ENCODE results near the gene RFTN1.

Gene RFTN1

DNA sequence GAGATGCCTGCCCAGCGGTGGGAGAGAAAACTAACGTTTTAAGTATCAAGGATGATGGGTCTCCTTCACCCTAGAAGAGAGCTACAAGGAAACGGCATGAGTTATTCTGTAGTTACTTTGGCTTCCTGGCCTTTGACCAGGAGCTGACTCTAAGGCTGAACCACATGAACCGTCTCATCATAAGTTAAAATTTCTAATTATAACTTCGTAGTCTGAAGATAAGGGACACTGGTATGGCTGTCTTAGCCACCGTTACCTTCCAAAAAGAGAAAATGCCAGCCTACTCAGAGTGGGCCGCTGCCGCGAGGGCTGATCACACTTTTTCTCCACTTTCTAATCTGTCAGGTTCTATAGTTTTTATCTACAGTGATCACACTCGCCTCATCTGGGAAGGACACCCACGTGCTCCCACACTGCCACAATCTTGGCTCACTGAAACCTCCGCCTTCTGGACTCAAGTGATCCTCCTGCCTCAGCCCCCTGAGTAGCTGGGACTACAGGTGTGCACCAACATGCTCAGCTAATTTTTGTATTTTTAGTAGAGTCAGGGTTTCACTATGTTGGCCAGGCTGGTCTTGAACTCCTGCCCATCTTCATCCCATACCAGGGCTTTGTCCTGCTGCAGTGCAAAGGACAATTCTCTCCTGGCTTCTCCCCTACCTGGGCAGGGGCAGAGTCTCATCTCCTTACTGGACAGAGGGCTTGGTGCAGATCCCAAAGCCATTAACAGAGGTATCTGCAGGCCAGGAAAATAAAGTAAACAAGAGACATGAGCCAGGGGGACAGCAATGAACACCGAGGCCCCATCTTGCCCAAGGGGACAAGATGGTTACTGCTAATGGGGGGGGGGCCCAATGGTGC, 73.4 kb downstream of the RFTN1 start:
- no peak for FAIRE-seq
- no peak for DNase-seq (ENCODE audit: insufficient read length, low spot score)
- TF ChIP-seq PAX5 (IDR thresholded peaks at IDR 0.05; ENCODE audit: insufficient read depth, low read length, severe bottlenecking) (no peak), TAF1 (IDR thresholded peaks at IDR 0.05; ENCODE audit: low read depth, low read length) (no peak), POLR2AphosphoS5 (IDR thresholded peaks at IDR 0.05; ENCODE audit: low read depth, low read length) (no peak), SPI1 (IDR thresholded peaks at IDR 0.05; ENCODE audit: low read depth, low read length) (no peak), POLR2A (IDR thresholded peaks at IDR 0.05; ENCODE audit: low read depth, low read length) (no peak), POU2F2 (IDR thresholded peaks at IDR 0.05; ENCODE audit: low read depth, low read length) (no peak)

DNA sequence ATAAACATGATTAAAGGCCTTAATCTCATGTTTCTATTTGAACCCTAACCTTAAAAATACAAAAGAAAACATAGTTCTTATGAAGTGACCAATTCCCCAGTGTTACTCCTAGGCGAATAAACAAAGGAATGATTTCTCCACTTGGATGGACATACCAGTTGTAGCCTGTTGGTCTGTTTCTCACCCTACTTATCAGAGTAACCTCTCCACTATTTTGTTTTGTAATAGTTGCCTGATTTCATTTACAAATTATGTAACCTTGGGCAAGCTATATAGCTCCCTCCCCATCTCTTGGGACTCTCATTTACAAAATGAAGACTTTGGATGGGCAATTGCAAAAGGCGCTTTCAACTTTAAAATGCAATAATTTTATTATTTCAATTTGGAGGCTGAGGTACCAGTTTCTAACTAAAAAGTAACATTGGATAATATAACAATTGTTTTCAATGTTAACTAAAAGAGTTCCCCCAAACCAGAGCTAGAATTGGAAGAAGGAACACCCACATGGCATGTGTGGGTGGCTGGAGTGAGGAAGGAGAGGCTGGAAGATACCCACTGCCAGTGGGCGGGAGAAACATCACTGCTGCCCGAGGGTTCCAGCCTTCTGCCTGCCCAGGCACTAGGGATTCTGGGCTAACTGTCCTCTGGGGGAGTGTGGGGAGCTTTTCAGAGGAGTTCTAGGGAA, 74.2 kb downstream of the RFTN1 start:
- TF ChIP-seq TAF1 (IDR thresholded peaks at IDR 0.05; ENCODE audit: low read depth, low read length) (no peak), SPI1 (IDR thresholded peaks at IDR 0.05; ENCODE audit: low read depth, low read length) (no peak), POLR2AphosphoS5 (IDR thresholded peaks at IDR 0.05; ENCODE audit: low read depth, low read length) (no peak), PAX5 (IDR thresholded peaks at IDR 0.05; ENCODE audit: insufficient read depth, low read length, severe bottlenecking) (no peak), POU2F2 (IDR thresholded peaks at IDR 0.05; ENCODE audit: low read depth, low read length) (no peak), POLR2A (IDR thresholded peaks at IDR 0.05; ENCODE audit: low read depth, low read length) (no peak)

DNA sequence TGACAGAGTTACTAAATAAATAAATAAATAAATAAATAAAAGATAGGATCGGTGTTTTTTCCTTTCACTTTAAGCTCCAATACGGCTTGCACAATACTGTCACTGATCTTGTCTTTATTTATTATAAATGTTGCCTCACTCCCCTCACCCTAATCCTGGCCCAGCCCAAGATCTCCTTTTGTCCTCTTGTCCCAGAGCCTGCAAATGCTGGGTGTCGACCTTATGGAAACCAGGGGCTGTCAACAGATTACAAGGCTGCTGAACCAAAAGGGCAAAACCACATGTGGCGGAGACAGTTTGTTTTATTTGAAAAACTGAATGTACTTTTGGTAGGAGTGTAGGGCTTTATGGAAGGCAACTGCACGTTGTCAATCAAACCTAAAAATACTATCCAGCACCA, 75.9 kb downstream of the RFTN1 start:
- no peak for FAIRE-seq
- TF ChIP-seq POLR2A (IDR thresholded peaks at IDR 0.05; ENCODE audit: low read depth, low read length) (no peak), POU2F2 (IDR thresholded peaks at IDR 0.05; ENCODE audit: low read depth, low read length) (no peak), PAX5 (IDR thresholded peaks at IDR 0.05; ENCODE audit: insufficient read depth, low read length, severe bottlenecking) (no peak), POLR2AphosphoS5 (IDR thresholded peaks at IDR 0.05; ENCODE audit: low read depth, low read length) (no peak), TAF1 (IDR thresholded peaks at IDR 0.05; ENCODE audit: low read depth, low read length) (no peak), SPI1 (IDR thresholded peaks at IDR 0.05; ENCODE audit: low read depth, low read length) (no peak)
- no peak for DNase-seq (ENCODE audit: insufficient read length, low spot score)

More for the DNA sequence above, 74.2 kb downstream of the RFTN1 start:
- DNase-seq (ENCODE audit: insufficient read length, low spot score) (no peak), FAIRE-seq (no peak)

DNA sequence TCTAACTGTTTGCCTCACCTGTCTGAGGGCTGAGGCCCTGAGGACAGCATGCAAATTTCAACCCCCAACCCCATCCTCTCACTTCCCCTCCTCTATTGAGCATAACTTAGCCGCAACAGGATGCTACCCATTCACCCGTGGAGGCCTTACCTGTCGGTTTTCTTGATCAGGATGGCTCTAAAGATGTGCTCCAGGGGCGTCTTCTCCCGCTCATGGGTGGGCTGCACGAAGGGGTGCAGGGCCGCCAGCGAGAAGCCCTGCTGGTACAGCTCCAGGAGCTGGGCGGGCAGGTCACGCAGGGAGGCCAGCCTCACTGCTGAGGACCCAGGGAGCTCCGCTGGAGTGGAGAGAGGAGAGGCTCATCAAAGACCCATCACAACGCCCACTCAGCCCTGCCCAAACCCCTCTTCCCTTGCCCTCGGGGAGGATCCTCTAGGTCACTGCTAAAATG, 79.8 kb downstream of the RFTN1 start:
- DNase-seq (ENCODE audit: insufficient read length, low spot score) (peak; percentile 30), FAIRE-seq (peak; percentile 98)
- TF ChIP-seq POU2F2 (IDR thresholded peaks at IDR 0.05; ENCODE audit: low read depth, low read length) (peak; percentile 99), SPI1 (IDR thresholded peaks at IDR 0.05; ENCODE audit: low read depth, low read length) (peak; percentile 99), PAX5 (IDR thresholded peaks at IDR 0.05; ENCODE audit: insufficient read depth, low read length, severe bottlenecking) (peak; percentile 97), POLR2AphosphoS5 (IDR thresholded peaks at IDR 0.05; ENCODE audit: low read depth, low read length) (no peak; the same call in 1 of the 2 replicates), POLR2A (IDR thresholded peaks at IDR 0.05; ENCODE audit: low read depth, low read length) (peak; percentile 28), TAF1 (IDR thresholded peaks at IDR 0.05; ENCODE audit: low read depth, low read length) (no peak)

DNA sequence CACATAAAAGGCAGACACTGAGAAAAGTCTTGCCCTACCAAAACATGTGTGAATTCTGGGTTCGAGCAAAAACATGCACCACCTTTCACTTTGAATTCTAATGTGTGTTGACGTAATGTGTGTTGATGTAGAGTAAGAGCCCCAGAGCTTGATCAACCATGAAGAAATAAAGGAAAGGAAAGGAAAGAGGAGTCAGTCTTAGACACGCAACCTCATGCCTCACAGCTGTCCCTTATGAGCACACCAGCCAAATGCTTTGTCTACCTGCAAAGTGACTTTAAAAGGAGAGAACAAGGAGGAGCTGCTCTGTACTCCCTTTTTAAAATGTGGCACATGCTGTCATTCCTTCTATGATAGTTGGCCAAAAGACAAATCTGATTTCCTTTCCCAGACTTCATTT, 80.8 kb downstream of the RFTN1 start:
- FAIRE-seq (peak; percentile 91), DNase-seq (ENCODE audit: insufficient read length, low spot score) (no peak)

DNA sequence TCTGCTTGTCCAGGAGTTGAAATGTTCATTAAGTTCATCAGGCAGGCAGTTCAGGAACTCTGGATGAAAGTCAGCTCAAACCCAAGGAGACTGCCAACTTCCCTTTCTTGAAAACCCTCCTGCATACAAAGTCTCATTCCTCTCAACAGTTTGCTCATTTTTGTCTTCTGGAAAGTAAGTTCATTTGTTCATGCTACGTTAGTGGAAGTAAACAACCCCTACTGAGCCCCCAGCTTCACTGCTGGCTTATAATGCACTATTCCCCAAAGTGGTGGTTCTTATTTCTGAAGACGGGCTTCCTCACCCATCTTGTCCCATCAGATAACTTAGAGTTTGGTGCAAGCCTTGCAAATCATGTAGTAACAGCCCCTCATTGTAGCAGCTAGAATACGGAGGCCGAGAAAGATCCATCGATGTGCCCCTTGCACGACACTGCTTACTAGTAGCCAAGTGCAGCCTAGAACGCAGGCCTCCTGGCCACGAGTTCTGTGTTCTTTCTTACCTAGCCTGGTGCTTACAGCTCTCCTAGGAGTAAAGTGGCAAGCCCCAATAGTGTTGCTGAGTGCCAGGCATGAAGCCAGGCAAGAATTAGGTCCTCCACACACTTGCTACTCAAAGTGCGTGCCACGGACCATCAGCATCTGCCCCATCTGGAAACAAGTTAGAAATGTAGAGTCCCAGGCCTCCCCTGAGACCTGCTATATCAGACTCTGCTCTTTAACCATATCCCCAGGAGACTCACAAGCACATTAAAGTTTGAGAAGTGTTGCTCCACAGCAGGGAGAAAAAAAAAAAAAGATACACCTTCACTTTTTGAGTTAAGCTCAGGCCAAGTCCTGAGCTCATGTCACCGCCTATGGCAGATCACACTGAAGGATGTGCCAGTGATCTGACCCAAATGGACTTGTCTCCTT, 82.5 kb downstream of the RFTN1 start:
- peak; percentile 83 for FAIRE-seq
- DNase-seq (ENCODE audit: insufficient read length, low spot score) = no peak
- TF ChIP-seq TAF1 (IDR thresholded peaks at IDR 0.05; ENCODE audit: low read depth, low read length) (no peak), POLR2A (IDR thresholded peaks at IDR 0.05; ENCODE audit: low read depth, low read length) (no peak), POU2F2 (IDR thresholded peaks at IDR 0.05; ENCODE audit: low read depth, low read length) (0 out of 2 replicates have a peak, but pooled peaks have one; percentile 29), POLR2AphosphoS5 (IDR thresholded peaks at IDR 0.05; ENCODE audit: low read depth, low read length) (no peak), SPI1 (IDR thresholded peaks at IDR 0.05; ENCODE audit: low read depth, low read length) (no peak), PAX5 (IDR thresholded peaks at IDR 0.05; ENCODE audit: insufficient read depth, low read length, severe bottlenecking) (no peak)

More for the DNA sequence above, 80.8 kb downstream of the RFTN1 start:
- peak; percentile 55 for TF ChIP-seq POLR2A (IDR thresholded peaks at IDR 0.05; ENCODE audit: low read depth, low read length)
- TF ChIP-seq TAF1 (IDR thresholded peaks at IDR 0.05; ENCODE audit: low read depth, low read length) = no peak

DNA sequence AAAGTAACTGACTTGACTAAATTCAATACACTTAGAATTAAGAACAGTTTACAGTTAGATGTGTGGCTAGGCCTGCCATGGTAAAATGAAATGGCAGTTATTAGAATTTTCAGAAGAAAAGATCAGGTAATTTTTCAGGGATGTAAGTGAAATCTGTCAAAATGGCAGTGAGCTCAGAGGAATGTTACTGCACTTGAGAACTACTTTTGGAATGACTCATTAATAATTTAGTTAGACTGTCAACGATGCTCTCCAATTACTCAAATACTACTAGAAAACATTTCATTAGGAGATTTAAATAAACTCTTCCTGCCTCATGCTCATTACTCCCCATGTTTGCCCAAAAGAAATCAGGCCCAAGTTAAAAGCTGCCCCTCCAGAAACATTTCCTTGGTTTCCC, 84.4 kb downstream of the RFTN1 start:
- no peak for FAIRE-seq
- TF ChIP-seq PAX5 (IDR thresholded peaks at IDR 0.05; ENCODE audit: insufficient read depth, low read length, severe bottlenecking) (no peak), SPI1 (IDR thresholded peaks at IDR 0.05; ENCODE audit: low read depth, low read length) (no peak), POLR2A (IDR thresholded peaks at IDR 0.05; ENCODE audit: low read depth, low read length) (no peak)
- no peak for DNase-seq (ENCODE audit: insufficient read length, low spot score)

DNA sequence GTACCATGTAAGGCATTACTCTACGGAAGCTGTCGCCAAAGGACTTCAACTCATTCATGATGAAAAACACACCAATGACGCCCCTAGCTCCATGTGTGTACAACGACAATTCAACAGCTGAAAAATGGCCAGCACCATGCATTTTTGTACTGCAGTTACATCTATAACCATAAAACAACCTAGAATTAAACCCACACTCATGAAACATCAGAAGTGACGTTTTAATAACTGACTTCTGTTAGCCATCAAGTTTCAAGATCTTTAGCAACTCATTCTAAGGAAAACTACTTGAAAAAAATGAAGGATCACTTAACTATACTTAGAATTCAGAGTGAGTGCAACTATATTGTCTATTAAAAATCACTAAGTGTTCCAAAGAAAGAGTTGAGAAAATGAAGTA, 84.9 kb downstream of the RFTN1 start:
- TF ChIP-seq POLR2AphosphoS5 (IDR thresholded peaks at IDR 0.05; ENCODE audit: low read depth, low read length) = no peak
- no peak for TF ChIP-seq PAX5 (IDR thresholded peaks at IDR 0.05; ENCODE audit: insufficient read depth, low read length, severe bottlenecking)
- TF ChIP-seq TAF1 (IDR thresholded peaks at IDR 0.05; ENCODE audit: low read depth, low read length) = no peak
- no peak for TF ChIP-seq POU2F2 (IDR thresholded peaks at IDR 0.05; ENCODE audit: low read depth, low read length)
- TF ChIP-seq POLR2A (IDR thresholded peaks at IDR 0.05; ENCODE audit: low read depth, low read length) = no peak
- no peak for TF ChIP-seq SPI1 (IDR thresholded peaks at IDR 0.05; ENCODE audit: low read depth, low read length)
- FAIRE-seq = no peak
- DNase-seq (ENCODE audit: insufficient read length, low spot score) = no peak
